GM18519 (cell line): ENCODE measurements around the gene TMEM178B.

Experiments
- ATAC-seq: cut with Tn5 transposase; IDR thresholded peaks from one replicate; pipeline ENCODE4 v1.9.1; 2021; ENCODE audit warnings: mild to moderate bottlenecking, moderate library complexity; ENCODE audit not compliant: unreplicated experiment, low FRiP score

The TMEM178B gene

GRCh38 chr7:141486959-141487358, 413.1 kb downstream of the TMEM178B start:
- no peak for ATAC-seq

- no peak for ATAC-seq
These were observed 416.6 kb downstream of the TMEM178B start for GRCh38 chr7:141490474-141490873.

GRCh38 chr7:141495057-141495456, 421.2 kb downstream of the TMEM178B start:
- no peak for ATAC-seq

GRCh38 chr7:141497391-141497790, 423.5 kb downstream of the TMEM178B start:
- no peak for ATAC-seq

GRCh38 chr7:141500608-141501007, 426.7 kb downstream of the TMEM178B start:
- ATAC-seq, result no peak

- no peak for ATAC-seq
These were observed 427.6 kb downstream of the TMEM178B start for GRCh38 chr7:141501451-141501850.

- no peak for ATAC-seq
These were observed 437.4 kb downstream of the TMEM178B start for GRCh38 chr7:141511316-141511675.

- ATAC-seq, result no peak
These were observed 438.0 kb downstream of the TMEM178B start for GRCh38 chr7:141511676-141512396.

GRCh38 chr7:141512597-141512996, 438.7 kb downstream of the TMEM178B start:
- ATAC-seq, result no peak

GRCh38 chr7:141513720-141514119, 439.9 kb downstream of the TMEM178B start:
- ATAC-seq, result no peak

GRCh38 chr7:141515941-141516340, 442.1 kb downstream of the TMEM178B start:
- no peak for ATAC-seq

GRCh38 chr7:141519623-141520022, 445.8 kb downstream of the TMEM178B start:
- no peak for ATAC-seq

GRCh38 chr7:141522657-141523342, 448.9 kb downstream of the TMEM178B start:
- ATAC-seq, result no peak

GRCh38 chr7:141525973-141526514, 452.2 kb downstream of the TMEM178B start:
- ATAC-seq, result no peak

GRCh38 chr7:141527076-141527475, 453.2 kb downstream of the TMEM178B start:
- ATAC-seq, result no peak

GRCh38 chr7:141528399-141528798, 454.5 kb downstream of the TMEM178B start:
- no peak for ATAC-seq
